CD4-positive, alpha-beta T cell (primary cell): ENCODE measurements around the gene PLOD3. TPM values are rescaled to one million over a fixed set of nuclear protein-coding genes. Genes with fewer than 3 reads are reported as not detected.

Source experiments
- ATAC-seq: fragments of 200-7000 bp; cut with Tn5 transposase; one replicate; pipeline ENCODE4 v1.10.0; 2022; ENCODE audit warnings: mild to moderate bottlenecking; ENCODE audit not compliant: poor library complexity
- CTCF ChIA-PET: fragments of 350-600 bp; sonication (Branson Sonifier 250); formaldehyde crosslinking; loops from one replicate; lab custom pipeline; 2021; ENCODE audit warnings: antibody characterized with exemption, inconsistent platforms; lab: Charles Lee
- POLR2A ChIA-PET: fragments of 350-600 bp; sonication (Branson Sonifier 250); formaldehyde crosslinking; loops from one replicate; lab custom pipeline; 2021; ENCODE audit warnings: antibody characterized with exemption, inconsistent platforms; lab: Charles Lee
- DNase-seq, 14 experiments: peaks; one replicate each; pipeline ENCODE4 v3.0.0-alpha.2; 2013 to 2020; ENCODE audit warnings: mixed read lengths in 2 of 14
- H3K27ac ChIP-seq, 2 donors: one replicate each; pipeline versions ENCODE4 v1.5.1 to v1.7.0; 2013; ENCODE audit warnings: low read length in 2 of 2, low read depth in 1 of 2, mild to moderate bottlenecking in 1 of 2
- H3K27me3 ChIP-seq, 2 experiments: 1 replicate in 1 of 2; 2 replicates in 1 of 2; pipeline versions ENCODE4 v1.6.1 to v1.7.0; 2013; ENCODE audit warnings: low read length in 2 of 2, control low read depth in 1 of 2, mild to moderate bottlenecking in 1 of 2, moderate library complexity in 1 of 2; ENCODE audit not compliant: insufficient read depth in 2 of 2, control insufficient read depth in 1 of 2
- H3K36me3 ChIP-seq: one replicate; pipeline ENCODE4 v1.6.1; 2013; ENCODE audit warnings: low read length, control low read depth; ENCODE audit not compliant: insufficient read depth
- H3K4me1 ChIP-seq: one replicate; pipeline ENCODE4 v1.6.1; 2013; ENCODE audit warnings: low read length, control low read depth; ENCODE audit not compliant: insufficient read depth
- H3K4me3 ChIP-seq: one replicate; pipeline ENCODE4 v1.5.1; 2013; ENCODE audit warnings: mild to moderate bottlenecking, low read length, moderate library complexity
- H3K9me3 ChIP-seq, 2 experiments: 1 replicate in 1 of 2; 2 replicates in 1 of 2; pipeline versions ENCODE4 v1.6.1 to v1.7.0; 2013; ENCODE audit warnings: low read length in 2 of 2, mild to moderate bottlenecking in 2 of 2, control low read depth in 1 of 2, moderate library complexity in 1 of 2; ENCODE audit not compliant: control insufficient read depth in 1 of 2, insufficient read depth in 1 of 2
- H3K27ac Mint-ChIP-seq: one replicate; pipeline ENCODE4 v1.8.0; 2020; ENCODE audit warnings: mixed read lengths
- H3K27me3 Mint-ChIP-seq: one replicate; pipeline ENCODE4 v1.8.0; 2021; ENCODE audit warnings: mixed read lengths
- H3K36me3 Mint-ChIP-seq: one replicate; pipeline ENCODE4 v1.8.0; 2021; ENCODE audit warnings: low read depth, mixed read lengths
- H3K4me1 Mint-ChIP-seq: one replicate; pipeline ENCODE4 v1.8.0; 2021; ENCODE audit warnings: low read depth, mixed read lengths
- H3K4me3 Mint-ChIP-seq: one replicate; pipeline ENCODE4 v1.8.0; 2020; ENCODE audit warnings: mild to moderate bottlenecking, mixed read lengths
- H3K9me3 Mint-ChIP-seq: one replicate; pipeline ENCODE4 v1.8.0; 2020; ENCODE audit warnings: mixed read lengths
- CTCF ChIP-seq: fragments of 200-600 bp; IDR thresholded peaks from one replicate; pipeline ENCODE4 v1.8.0; 2022; ENCODE audit warnings: antibody characterized with exemption, mild to moderate bottlenecking
- intact Hi-C, 2 experiments: fragments of 100-400 bp; cut with DNase I in 1 of 2; cut with micrococcal nuclease in 1 of 2; formaldehyde crosslinking; loops; one replicate each; pipeline versions ENCODE4 v1.15.1 to v1.9.0; 2023 to 2025; cut with DNase I, micrococcal nuclease
- microRNA-seq: library from miRNA; unstranded; fragments of <30 nt; microRNA quantifications from one replicate; pipeline ENCODE4 v1.2.0, GENCODE V29; 2021; ENCODE audit warnings: borderline microRNAs expressed, borderline replicate concordance
- total RNA-seq, 174 experiments: library from RNA in 2 of 174; stranded (reverse) in 2 of 174; gene quantifications; one replicate each; pipeline ENCODE4 v1.2.3 and lab custom pipeline; 2021 to 2026

Gene PLOD3
- total RNA-seq, 2 experiments from 2014 or later = 13.8 to 15.9 TPM

- no peak for TF ChIP-seq CTCF
- no peak for ATAC-seq
- Mint-ChIP-seq H3K27ac (no peak overlapping the region), H3K27me3 (peaks cover 18% of the 10 kb centered on the region), H3K4me1 (peaks cover 15% of the 10 kb centered on the region), H3K36me3 (peaks cover 45% of the 10 kb centered on the region), H3K4me3 (peak overlapping the region; percentile 68), H3K9me3 (no peaks in the 10 kb centered on the region)
- Histone ChIP-seq H3K27me3 (peaks cover 6 to 10% of the 10 kb centered on the region in 2 experiments), H3K4me1 (peaks cover 19% of the 10 kb centered on the region), H3K36me3 (peaks cover 24% of the 10 kb centered on the region), H3K27ac (no peak overlapping the region), H3K9me3 (no peaks in the 10 kb centered on the region), H3K4me3 (no peak overlapping the region)
- ChIA-PET POLR2A (no interaction called here), CTCF (interaction anchor here (0.6 to 1.9 kb wide), 4 partner anchors 10 to 41 kb away, joined by 3 to 17 read pairs (median 6); no protein-coding TSS in a partner anchor)
- DNase-seq = no peak
- intact Hi-C loops = no loop called here
These were observed 60.4 kb downstream of the PLOD3 start for GRCh38 chr7:101156866-101157589.

GRCh38 chr7:101156277-101156676 is 61.1 kb downstream of the PLOD3 start:
- Mint-ChIP-seq H3K9me3 (no peaks in the 10 kb centered on the region), H3K27me3 (peaks cover 12% of the 10 kb centered on the region), H3K36me3 (peaks cover 45% of the 10 kb centered on the region), H3K4me1 (peaks cover 15% of the 10 kb centered on the region), H3K4me3 (peak overlapping the region; percentile 68), H3K27ac (no peak overlapping the region)
- H3K4me3 ChIP-seq = no peak overlapping the region
- intact Hi-C loops = no loop called here
- H3K9me3 ChIP-seq = no peaks in the 10 kb centered on the region
- no peak overlapping the region for H3K27ac ChIP-seq
- ATAC-seq = no peak
- DNase-seq = no peak
- CTCF ChIA-PET = interaction anchor here (1.7 to 1.9 kb wide), 3 partner anchors 9 to 36 kb away, joined by 3 to 17 read pairs (median 6); no protein-coding TSS in a partner anchor
- POLR2A ChIA-PET = no interaction called here
- peaks cover 24% of the 10 kb centered on the region for H3K36me3 ChIP-seq
- H3K4me1 ChIP-seq = peaks cover 19% of the 10 kb centered on the region
- H3K27me3 ChIP-seq = peaks cover 0 to 2% of the 10 kb centered on the region in 2 experiments
- TF ChIP-seq CTCF = no peak

Small RNA genes within 50 kb of the gene (microRNA-seq; reads per million reads assigned to microRNA genes)
- not detected for gene MIR4653

Other genes with a start within 250 kb of the PLOD3 start
- gene MUC12, start 248.0 kb downstream of the PLOD3 start, total RNA-seq = under 1 TPM; 0.39 to 0.60 TPM
- gene MUC17, start 197.5 kb downstream of the PLOD3 start, total RNA-seq = not detected
- gene TRIM56, start 132.1 kb downstream of the PLOD3 start, total RNA-seq = 10 to 100 TPM; 29.9 to 31.8 TPM
- under 1 TPM in 1 of 2 experiments, not detected in 1; 0.11 TPM for gene SERPINE1, start 90.5 kb downstream of the PLOD3 start, total RNA-seq
- gene AP1S1, start 63.1 kb downstream of the PLOD3 start, total RNA-seq = 1 to 10 TPM; 3.0 to 3.9 TPM
- gene VGF, start 52.0 kb downstream of the PLOD3 start, total RNA-seq = not detected
- not detected for gene NAT16, start 37.3 kb downstream of the PLOD3 start, total RNA-seq
- under 1 TPM in 1 of 2 experiments, not detected in 1; 0.11 TPM for gene MOGAT3, start 16.5 kb downstream of the PLOD3 start, total RNA-seq
- 10 to 100 TPM; 28.4 to 30.6 TPM for gene ZNHIT1, start 584 bp upstream of the PLOD3 start, total RNA-seq
- 10 to 100 TPM; 12.6 to 15.2 TPM for gene CLDN15, start 20.2 kb upstream of the PLOD3 start, total RNA-seq
- gene FIS1, start 27.5 kb upstream of the PLOD3 start, total RNA-seq = 10 to 100 TPM; 81.2 to 82.3 TPM
- 1 to 10 TPM; 2.7 to 3.3 TPM for gene IFT22, start 104.2 kb upstream of the PLOD3 start, total RNA-seq
- gene COL26A1, start 145.3 kb upstream of the PLOD3 start, total RNA-seq = not detected